Adipose tissue (tissue), 3 donors: ENCODE results near the gene CHRM3. TPM values are rescaled to one million over a fixed set of nuclear protein-coding genes. Genes with fewer than 3 reads are reported as not detected.

Source experiments
- H3K27ac ChIP-seq: one replicate; pipeline ENCODE4 v1.5.1; 2013; ENCODE audit warnings: low read depth, low read length
- WGBS, 3 donors: extraction: QIAGEN DNeasy Blood & Tissue Kit; methylation state at CpG; one replicate each; pipeline ENCODE4 v1.1.7; 2013; 5-methylcytosine and 5-hydroxymethylcytosine counted together
- polyA plus RNA-seq, 3 donors: library from polyadenylated mRNA; stranded (reverse); fragments of 200-250 nt; gene quantifications; one replicate each; pipeline ENCODE4 v1.2.3, GENCODE V29; 2013
- donor health status: healthy with polysubstance abuse.
- donor health status: Bipolar disorder and iron deficiency.
- donor health status: healthy.

Gene CHRM3
- polyA plus RNA-seq, 3 donors, result 0.22 to 11.3 (median 0.59) TPM

DNA sequence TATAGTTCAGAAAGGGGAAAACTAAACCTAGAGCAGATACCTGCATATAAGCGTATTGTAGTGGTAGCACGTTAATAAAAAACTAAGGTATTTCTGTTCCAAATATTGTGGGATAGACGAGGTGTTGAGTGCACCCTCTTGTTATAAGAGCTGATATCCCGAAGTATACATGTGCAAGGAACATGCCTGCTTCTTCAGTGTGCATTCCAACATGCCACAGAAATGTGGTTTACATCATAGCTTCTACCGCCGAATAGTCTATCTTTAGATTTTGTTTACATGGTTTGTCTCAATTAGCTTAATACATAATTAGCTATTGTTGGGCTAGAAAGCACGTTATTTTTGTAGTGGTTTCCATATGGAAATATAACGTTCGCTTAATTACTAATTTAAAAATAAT, 2.2 kb downstream of the CHRM3 start:
- no peak overlapping the region for H3K27ac ChIP-seq
- 34 to 64% (median 58%) methylated on average over 9 of the region's 9 CpGs for WGBS, 3 donors

DNA sequence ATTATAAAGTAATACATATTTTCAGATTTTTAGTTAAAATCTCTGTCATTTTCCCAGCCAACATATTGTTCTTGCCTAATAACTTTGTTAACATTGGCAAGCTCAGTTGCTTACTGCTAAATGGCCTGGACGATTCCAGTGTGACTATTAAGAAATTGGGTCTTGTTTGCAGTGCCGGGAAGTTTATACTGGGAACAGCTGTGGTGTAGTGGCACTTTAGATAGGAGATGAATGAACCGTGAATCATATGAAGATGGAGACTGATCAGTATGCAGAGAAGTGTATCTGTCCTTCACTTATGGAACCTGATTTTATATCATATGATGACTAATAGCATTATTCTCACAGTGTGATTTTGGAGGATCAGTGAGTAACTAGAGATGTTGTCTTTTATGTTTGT, 3.3 kb downstream of the CHRM3 start:
- no peak overlapping the region for H3K27ac ChIP-seq
- 28 to 67% (median 52%) methylated on average over 3 of the region's 3 CpGs for WGBS, 3 donors

DNA sequence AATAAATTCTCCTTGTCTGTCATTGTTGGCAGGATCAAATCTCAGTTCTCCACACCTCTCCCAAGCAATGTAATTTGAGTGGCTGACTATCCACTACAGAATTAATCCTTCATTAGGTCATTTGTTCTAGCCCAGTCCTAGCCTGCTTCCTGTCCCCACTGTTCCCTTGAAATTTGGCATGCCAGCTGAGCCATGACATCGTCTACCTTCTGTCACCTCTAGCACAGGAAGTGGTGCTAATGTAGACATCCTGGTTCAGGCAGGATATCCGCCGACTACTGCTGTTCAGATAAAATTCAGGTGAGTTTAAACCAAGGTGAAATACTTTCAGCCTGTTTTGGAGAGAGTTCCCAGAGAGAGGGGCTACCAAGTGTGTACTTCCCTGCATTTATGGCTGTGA, 5.9 kb downstream of the CHRM3 start:
- H3K27ac ChIP-seq, result no peak overlapping the region
- 43 to 54% (median 53%) methylated on average over 3 of the region's 3 CpGs for WGBS, 3 donors

DNA sequence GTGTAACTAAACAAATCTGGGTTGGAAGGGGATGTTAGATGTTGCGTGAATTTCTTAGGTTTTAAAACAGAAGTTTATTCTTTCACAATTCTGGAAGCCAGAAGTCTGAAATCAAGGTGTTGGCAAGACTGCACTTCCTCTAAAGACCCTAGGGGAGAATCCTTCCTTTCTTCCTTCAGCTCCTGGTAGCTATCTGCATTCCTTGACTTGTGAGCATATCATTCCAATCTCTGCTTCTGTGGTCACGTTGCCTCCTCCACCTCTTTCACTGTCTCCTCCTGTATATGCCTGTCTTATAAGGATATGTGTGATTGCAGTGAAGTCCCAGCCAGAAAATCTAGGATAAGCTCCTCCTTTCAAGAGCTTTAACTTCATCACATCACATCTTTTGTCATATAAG, 7.7 kb downstream of the CHRM3 start:
- no peak overlapping the region for H3K27ac ChIP-seq
- WGBS, 3 donors, result 47 to 67% (median 59%) methylated on average over 2 of the region's 2 CpGs

DNA sequence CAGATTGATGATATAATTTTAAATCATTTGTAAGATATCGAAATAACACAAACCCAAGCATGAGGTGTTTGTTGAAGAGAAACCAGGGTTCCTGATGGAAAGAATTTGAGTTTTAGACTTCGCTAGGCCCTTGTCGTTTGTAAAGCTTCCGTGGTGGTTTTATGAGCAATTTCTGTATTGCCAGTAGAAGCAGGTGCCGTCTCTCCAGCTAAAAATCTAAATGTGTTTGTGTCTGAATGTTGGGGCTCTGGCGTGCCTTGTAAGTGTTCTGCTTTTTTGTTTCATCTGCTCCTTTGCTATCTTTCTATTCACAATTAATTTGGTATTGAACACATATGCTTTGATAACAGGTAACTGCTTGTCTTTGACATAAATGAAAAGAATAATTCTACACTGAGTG, 27.5 kb downstream of the CHRM3 start:
- H3K27ac ChIP-seq, result no peak overlapping the region
- WGBS, 3 donors, result 46 to 85% (median 64%) methylated on average over 6 of the region's 6 CpGs

DNA sequence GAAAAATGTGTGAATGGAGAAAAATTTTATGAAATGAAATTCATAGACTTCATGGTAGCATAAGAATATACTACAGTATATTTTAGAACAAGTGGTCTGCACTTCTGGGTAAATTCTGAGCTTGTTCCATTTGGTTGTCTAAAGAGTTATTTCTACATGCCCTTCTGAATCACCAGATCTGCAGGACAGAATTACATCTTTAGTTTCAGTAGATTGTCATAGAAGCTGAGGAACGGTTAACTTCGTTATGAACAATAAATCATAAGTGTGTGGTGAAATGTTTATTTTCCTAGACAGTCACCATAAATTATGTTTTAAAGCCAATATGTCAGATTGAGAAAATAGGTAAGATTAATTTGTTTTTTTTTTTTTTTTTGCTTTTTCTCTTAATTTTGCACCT, 30.9 kb downstream of the CHRM3 start:
- WGBS, 3 donors, result 59 to 67% (median 64%) methylated on average over 2 of the region's 2 CpGs

DNA sequence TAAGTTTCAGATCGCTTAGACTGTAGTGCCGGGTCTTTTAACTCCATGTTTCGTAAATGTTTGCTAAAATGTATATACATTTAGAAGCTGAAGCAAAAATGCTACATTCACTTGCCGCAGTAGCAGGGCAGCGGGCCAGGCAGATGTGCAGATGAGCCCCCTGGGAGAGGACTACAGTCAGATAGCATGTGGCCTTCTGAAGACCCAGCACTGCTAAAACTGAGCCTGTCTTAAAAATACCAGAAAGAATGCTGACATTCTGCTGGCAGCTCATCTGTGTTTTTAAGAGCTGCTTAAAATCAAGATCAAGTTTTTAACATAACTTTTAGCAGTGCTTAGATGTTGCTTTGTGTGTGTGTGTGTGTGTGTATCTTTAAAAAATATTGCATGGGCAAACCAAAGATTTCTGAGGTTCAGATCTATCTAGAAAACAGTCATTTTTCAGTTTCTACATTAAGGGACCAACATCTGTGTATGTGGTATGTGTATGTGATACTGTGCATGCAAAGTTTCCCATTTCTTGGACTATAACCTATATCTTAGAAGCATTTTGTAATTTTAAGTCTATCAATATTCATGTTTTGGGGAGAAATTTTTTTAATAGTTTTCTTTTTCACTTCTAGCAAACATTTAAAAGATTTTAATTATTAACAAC, 31.7 kb downstream of the CHRM3 start:
- 67 to 79% (median 69%) methylated on average over 5 of the region's 5 CpGs for WGBS, 3 donors
- no peak overlapping the region for H3K27ac ChIP-seq

More for the DNA sequence above, 30.9 kb downstream of the CHRM3 start:
- no peak overlapping the region for H3K27ac ChIP-seq

DNA sequence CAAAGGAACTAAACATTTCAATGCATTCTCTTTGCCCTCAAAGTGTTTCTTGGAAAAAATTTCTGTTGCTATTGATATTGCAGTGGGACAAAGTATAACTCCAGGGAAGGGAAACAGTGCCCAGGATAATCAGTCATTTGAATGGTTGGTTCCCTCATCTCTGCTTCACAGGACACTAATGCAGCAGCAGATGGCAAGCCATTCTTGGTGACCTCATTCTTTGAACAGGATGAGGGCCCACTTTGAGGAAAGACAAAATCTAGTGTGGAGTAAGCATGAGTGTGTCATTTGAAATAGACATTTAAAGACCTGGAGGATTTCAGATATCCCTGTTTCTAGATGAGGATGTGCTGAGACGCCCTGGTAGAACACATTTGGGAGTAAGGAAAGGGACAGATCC, 32.3 kb downstream of the CHRM3 start:
- 88 to 96% (median 95%) methylated on average over 1 of the region's 1 CpG for WGBS, 3 donors
- no peak overlapping the region for H3K27ac ChIP-seq

DNA sequence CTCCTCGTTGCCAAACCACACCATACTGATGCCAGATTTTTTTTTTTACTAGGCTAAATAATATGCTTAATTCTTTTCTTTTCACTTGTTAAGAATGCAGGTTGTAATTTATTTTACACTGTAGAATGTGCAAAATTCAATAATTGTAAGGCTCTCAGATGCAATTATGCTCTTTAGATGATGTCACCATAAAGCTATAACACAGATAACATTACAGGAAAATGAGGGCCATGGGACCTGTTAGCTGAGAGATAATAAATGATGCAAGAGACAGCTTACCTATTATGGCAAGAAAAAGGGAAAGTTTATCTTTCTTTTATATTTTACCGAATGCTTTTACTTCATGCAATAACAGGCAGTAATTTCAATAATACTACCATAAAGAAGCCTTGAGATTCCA, 35.4 kb downstream of the CHRM3 start:
- H3K27ac ChIP-seq, result no peak overlapping the region
- 52 to 60% (median 53%) methylated on average over 2 of the region's 2 CpGs for WGBS, 3 donors

DNA sequence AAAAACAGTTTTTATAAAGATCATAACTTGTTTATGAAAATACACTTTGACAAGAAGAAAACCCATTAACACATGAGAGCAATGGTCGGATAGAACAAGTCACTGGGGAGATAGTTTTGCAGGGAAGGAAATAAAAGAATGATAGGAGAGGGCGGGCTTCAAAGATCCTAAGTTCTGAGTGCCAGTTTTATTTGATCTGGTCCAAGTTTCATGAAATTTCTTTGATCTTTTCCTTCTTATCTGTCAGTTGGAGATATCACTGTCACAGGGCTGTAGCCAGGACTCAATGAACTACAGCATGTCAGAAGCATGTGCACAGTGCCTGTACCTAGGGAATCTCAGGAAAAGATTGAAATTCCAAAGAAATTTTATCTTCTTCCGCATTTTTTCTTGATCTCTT, 36.5 kb downstream of the CHRM3 start:
- H3K27ac ChIP-seq, result no peak overlapping the region

DNA sequence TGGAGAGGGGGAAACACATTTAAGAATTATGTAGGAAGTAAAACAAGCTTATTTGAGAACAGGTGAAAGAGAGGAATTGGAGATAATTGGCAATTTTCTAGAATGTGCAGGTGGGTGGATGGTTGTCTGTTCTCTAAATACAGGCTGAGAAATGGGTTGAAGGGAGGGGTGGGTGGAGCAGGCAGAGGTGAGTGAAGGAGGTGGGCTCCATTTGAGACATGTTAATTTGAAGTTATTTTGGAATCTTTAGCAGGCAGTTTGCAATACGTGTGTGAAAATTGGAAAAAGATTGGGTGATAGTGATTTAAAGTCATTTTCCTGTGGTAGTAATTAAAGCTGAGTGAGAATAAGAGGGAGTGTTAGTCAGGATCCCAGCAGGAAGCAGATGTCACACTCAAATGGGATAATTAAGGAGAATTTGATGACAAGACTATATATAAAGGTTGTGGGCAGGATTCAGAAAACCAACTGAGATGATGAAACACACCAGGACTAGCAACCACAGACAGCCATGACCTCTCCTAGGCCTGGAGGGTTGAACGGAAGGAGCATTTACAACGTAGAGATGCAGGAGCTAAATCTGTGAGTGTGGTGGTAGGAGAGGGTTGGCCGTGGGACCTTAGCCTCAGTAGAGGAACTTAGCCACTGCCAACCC, 40.6 kb downstream of the CHRM3 start:
- 61 to 90% (median 62%) methylated on average over 4 of the region's 4 CpGs for WGBS, 3 donors
- no peak overlapping the region for H3K27ac ChIP-seq

More for the DNA sequence above, 36.5 kb downstream of the CHRM3 start:
- WGBS, 3 donors, result 61 to 87% (median 84%) methylated on average over 3 of the region's 3 CpGs

DNA sequence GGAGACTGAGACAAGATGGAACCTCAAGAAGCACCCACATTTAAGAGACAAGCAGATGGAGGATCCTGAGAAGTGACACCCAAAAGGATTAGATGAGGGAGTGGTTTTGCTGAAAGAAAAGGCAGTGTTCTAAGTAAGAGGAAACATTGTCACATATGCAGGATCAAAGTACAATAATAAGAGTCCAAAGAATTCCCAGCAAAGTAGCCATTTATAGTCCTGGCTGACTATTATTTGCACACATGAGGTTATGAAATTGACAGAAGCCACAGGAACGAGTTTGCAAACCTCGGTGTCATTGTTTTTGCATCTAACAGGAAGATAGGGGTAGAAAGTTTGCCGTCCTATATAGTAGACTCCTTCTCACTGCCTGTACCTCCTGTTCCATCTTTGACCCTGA, 41.3 kb downstream of the CHRM3 start:
- 52 to 69% (median 64%) methylated on average over 3 of the region's 3 CpGs for WGBS, 3 donors
- no peak overlapping the region for H3K27ac ChIP-seq

DNA sequence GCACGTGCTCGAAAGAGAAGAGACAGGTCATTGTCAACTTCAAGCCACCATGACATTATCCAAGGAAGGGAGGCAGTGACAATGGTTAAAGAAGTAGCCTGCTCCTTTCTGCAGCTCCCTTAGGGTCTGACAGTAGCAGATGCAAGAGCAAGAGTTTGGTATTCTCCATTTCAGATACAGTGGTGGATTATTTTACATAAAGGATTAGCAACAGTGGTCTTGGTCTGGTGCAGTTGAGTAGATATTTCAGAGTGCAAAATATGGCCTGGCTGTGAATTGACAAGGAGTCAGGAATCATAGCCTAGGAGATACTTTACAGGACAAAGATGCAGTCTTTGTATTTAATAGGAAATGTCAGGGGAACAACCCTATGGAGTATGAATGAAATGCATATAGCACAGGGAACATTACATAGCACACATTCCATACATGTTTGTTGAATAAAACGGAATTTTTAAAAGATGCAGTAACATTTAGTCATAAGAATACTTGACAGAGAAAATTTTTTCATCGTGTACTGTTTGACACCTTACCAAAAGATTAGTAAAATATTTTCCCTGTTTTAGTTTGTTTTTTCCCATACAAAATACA, 41.8 kb downstream of the CHRM3 start:
- no peak overlapping the region for H3K27ac ChIP-seq
- WGBS, 3 donors, result 70 to 78% (median 70%) methylated on average over 4 of the region's 4 CpGs

DNA sequence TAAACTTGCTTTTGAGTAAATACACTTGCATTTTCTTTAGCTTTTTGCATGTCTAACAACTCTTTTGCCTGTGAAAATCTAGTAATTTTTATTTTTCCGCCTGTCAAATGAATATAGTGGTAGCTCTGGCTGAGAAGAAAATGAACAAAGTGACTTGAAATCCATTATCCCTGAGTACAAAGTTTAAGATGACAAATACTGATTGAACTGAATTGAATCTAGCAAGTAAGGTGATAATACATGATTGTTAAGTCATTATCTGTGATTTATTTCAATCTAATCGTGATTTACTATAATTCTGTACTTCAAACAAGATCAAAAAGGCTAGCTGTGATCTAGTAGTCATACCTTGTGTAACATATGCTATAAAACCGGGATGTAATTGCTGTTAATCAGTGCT, 42.8 kb downstream of the CHRM3 start:
- 69 to 86% (median 83%) methylated on average over 3 of the region's 3 CpGs for WGBS, 3 donors
- no peak overlapping the region for H3K27ac ChIP-seq

DNA sequence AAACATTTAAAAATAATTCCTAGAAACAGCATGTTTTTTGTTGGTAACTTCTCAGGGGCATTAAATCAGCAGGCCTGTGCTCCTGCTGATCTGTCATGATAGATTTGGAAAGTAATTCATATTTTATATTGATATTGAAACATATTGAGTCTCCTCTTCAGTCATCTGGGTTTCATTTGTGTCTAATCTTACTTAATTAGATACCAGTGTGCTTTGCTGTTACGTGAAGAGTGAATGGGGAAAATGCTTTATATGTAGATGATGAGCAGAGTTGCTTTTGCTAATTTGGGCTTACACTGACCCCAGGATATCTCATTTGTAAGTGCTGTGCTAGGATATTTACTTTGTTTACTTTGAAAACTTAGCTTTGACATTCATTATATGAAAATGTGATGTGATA, 45.9 kb downstream of the CHRM3 start:
- no peak overlapping the region for H3K27ac ChIP-seq
- 84 to 95% (median 88%) methylated on average over 1 of the region's 1 CpG for WGBS, 3 donors

DNA sequence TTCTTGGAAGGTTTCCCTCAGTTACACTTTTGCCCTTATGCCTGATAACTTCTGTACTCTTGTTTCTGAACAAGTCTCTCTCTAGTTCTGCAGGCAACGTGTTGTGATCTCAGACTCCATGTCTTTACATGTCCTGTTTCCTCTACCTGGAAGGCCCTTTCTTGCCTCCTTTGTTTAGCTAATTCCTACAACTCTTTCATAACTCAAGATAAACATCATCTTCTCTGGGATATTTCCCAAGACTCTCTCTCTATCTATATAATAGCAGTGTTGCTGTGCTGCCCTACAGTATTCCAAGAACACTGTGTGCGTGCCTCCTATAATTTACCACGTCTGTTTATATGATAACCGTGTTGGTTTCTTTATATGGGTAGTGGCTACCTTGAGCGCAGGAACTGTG, 47.8 kb downstream of the CHRM3 start:
- 80 to 91% (median 90%) methylated on average over 5 of the region's 5 CpGs for WGBS, 3 donors
- no peak overlapping the region for H3K27ac ChIP-seq
